HG02571 (cell line): ENCODE results near the gene LRMDA.

Source experiments
- ATAC-seq: cut with Tn5 transposase; IDR thresholded peaks from one replicate; pipeline ENCODE4 v1.9.1; 2021; ENCODE audit warnings: mild to moderate bottlenecking, moderate library complexity; ENCODE audit not compliant: unreplicated experiment

LRMDA gene

DNA sequence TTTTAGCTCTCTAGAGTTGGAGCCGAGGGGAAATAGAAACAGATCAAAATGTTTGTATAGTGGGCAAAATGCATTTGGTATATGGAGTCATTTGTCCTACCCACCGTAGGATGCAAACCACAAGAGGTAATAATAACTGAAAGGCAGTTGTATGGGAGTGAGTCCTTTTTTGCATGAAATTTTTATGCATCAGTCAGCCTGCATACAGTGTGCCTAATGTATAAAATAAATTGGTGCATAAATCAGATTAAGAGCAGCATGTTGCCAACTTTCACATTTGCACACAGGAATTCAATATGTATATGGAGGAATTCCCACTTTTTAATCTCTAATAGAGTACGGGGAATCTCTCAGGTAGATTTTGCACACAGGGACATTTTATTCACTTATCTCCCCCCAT lies 262.8 kb downstream of the LRMDA start:
- ATAC-seq: no peak

DNA sequence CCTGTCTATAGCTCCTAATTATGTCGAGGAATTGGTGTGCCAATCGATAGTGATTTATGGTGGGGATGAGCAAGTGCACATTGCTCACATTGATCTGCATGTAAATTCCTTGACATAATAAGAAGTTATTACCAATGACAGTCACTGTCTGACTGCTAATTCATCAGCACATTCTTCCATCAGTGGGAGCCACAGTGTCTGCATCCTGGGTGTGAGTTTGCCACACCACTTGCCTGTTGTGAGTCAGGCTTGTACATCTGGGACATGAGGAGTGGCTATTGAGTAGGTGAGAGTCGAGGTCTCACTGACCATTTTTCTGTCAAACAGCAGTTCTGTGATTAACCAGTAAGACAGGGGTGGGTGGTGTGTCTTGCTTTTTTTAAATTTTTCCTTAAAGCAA lies 263.4 kb downstream of the LRMDA start:
- no peak for ATAC-seq

GRCh38 chr10:75695994-75696393 lies 264.6 kb downstream of the LRMDA start:
- no peak for ATAC-seq

DNA sequence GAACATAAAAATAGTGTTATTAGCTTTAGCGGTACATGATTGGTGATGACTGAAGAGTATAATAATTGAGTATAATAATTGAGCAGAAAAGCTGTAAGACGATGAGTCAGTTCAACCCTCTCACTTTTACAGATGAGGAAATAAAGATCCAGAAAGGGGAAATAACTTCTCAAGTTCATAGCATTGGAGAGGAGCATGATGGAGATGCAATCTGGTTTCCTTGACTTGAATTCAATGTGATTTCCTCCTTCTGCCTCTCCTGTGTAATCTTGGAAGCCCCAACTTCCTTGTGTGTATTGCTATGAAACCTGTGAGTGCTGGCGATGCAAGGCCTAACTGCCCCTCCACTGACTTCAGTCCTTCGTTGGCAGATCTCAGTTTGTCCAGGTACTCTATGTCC lies 265.1 kb downstream of the LRMDA start:
- ATAC-seq: no peak

DNA sequence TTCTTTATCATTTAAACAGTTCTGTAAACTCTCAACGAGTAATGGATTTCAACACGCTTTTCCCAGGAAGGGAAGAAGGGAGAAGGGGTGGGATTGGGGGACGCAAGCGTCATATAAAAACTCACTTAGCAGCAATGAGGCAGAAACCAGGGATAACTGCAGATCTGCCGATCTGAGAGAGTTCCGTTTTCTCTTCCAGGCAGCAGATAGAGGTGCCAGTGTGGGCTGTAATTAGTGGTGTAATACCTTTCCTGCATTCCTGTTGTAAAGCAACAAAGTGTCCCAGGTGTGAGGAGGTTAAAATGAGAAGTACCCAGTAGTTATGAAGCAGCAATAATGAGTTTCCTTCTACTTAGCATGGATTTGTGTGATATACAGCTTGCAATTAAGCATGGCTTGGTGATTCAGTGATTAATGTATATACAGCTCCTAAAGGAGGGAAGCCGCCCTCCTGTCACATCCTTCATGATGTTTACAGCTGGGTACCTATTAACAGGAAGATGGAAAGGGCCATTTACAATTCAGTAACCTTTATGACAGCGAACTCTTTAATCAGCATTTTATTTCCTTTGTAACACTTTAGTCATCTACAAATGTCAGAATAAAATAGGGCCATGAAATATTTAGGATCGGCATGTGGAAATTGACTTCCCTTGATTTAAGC lies 271.9 kb downstream of the LRMDA start:
- no peak for ATAC-seq

GRCh38 chr10:75705426-75705825 lies 274.0 kb downstream of the LRMDA start:
- ATAC-seq: no peak

- no peak for ATAC-seq
These were observed 275.8 kb downstream of the LRMDA start for GRCh38 chr10:75707080-75707840.

- ATAC-seq: no peak
These were observed 276.6 kb downstream of the LRMDA start for GRCh38 chr10:75708060-75708459.

DNA sequence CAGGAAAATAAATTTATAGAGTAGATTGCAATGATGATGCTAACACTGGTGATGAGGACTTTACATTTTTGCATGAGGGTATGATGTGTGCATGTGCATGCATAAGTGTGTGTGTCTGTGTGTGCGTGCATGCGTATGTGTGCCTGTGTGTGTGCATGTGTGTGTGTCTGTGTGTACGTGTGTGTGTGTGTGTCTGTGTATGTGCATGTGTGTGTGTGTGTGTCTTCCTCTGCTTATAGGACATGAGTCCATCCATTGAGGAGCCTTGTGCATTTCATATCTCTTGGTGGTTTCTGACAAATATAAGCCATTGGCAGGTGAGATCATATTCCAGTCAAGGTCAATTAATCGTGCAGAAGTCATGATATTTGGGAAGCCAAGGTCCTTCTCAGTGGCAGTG lies 277.8 kb downstream of the LRMDA start:
- no peak for ATAC-seq

DNA sequence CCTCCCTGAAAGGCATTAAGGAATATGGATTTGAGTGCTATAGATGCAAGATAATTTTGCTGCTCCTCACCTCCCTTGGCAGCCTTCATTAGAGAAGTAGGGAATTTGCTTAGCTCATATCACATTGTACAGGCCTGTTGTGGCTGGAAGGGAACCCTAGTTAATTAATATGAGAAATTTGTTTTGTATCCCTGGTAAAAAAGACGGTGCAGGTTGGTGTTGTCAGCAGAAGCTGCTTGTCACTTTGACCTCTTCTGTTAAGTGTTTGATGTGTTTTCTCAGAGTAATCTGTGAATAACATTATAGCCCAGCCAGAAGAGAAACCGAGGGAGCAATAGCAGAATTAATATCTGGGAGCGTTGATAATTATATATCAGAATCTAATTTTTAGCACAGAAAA lies 278.4 kb downstream of the LRMDA start:
- ATAC-seq: no peak

DNA sequence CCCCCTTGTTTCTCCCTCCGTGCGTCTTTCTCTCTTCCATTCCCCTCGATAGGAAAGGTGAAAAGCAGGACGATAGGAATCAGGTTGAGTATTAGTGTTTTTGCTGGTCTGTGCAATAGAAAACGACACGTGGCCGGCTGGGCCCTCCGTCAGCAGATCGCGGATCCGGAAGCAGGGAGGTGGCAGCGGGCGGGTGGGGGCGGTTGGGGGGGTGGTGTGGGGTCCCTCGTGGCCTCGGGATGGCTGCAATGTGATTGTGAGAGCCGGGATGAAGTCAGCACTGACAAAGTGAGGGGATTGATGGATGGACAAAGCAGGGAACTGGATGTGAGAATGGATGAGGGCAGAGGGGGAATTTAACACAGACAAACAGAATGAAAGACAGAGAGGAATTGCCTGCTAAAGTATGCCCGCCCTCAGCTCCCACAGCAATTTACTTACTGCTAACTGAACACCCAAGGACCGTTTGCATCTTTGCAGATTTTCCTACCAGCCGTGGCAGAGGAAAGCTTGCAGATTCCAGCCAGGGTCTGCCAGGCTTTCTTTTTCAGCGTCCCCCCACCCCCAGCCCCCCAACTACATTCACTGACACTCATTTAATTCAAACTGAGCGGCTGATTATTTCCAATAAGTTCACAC lies 280.9 kb downstream of the LRMDA start:
- no peak for ATAC-seq

GRCh38 chr10:75716506-75716905 lies 285.1 kb downstream of the LRMDA start:
- no peak for ATAC-seq

DNA sequence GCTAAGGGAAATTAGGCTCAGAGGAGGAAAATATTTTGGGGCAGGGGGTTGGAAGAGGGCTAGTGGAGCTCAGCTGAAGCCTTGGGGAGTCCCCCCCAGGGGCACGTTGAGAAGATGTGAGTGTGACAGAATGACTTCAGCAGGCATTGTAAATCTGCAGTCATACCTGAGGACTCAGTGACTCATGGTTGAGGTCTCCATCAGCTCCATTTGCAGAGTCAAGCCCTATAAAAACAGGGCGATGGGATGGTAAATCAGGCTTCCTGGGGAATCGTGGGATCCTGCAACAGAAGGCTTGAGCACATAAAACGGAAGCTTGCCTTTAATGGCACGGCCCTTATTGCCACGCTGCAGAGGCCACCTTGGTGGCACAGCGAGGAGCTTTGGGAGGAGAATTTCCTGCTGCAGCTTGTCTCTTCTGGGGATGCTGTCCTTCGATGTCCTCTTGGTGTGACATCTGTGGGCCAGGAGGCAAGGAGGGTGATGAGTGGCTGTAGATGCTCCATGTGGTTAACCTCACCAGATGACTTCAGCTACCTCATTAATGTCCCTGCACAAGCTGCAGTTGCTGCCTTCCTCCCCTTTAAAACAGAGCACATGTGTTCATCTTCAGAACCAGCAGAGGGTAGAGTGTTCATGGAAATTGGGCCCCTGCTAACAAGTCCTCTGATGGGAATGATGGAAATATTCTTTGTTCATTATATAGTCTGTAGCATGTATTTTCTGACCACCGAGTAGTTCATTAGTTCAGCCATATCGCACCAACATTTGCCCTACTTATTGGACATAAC lies 285.9 kb downstream of the LRMDA start:
- no peak for ATAC-seq

- no peak for ATAC-seq
These were observed 287.6 kb downstream of the LRMDA start for GRCh38 chr10:75718991-75719390.

- no peak for ATAC-seq
These were observed 288.7 kb downstream of the LRMDA start for GRCh38 chr10:75720157-75720556.

- ATAC-seq: no peak
These were observed 290.6 kb downstream of the LRMDA start for GRCh38 chr10:75722020-75722419.

DNA sequence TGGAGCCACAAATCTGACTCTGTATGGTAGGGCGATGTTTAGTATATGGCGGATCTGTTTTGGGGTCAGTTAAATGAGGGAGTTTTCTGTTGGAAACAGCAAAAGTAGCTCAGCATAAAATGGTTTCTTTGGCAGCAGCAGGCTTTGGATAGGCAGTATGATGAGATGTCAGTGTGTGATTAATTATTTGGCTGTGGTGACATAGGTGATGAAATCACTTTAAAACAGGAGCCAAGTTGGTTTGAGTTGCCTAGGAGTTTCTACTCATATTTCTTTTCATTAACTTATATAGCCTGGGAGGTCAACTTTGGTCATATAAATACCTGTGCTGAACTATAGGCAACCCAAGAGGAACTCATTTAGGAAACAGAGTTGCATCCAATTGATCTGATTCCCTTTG lies 291.2 kb downstream of the LRMDA start:
- ATAC-seq: no peak

DNA sequence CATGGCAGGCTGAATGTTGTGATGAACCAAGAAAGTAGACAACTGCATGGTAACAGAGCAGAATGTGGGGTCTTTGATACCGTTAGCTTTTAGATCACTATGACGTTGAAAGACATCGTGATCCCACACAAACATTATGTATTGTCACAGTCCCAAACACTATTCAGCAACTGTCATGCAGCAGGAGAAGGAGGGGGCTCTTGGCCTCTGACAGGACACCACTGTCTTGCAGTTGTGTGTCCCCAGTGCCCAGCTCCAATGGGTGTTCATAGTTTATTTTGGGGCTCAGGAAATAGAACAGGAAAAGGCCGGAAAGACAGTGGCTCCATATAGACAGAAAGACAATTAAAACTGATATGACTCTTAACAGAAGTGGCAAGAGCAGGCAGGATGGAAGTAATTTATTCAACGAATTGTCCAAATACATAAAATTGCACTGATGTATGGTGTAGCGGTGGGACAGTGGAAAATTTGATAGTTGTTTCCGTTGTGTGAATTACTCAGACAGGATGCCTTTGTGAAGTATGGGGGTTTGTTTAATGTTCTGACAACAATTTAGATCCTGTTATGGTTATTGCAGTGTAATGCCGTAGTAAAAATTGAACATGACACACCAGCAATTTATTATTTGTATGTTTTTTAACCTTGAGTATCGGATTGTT lies 292.0 kb downstream of the LRMDA start:
- ATAC-seq: no peak

DNA sequence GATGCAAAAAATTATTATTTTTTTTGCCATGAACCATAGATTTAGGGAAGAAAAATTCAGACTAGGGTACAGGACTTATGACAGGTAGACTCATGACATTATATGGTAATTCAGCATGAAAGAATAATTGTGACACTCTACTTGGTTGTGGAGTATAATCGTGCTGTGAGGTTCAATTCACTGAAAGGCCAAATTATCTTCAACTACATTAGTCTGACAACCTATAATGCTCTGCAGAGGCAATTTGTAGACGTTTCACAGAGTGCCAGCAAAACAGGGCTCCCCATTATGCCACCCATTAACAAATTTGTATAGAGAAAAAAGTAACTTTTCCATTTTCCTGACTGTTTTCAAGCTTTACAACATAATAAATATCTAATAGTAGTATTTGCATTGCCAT lies 292.6 kb downstream of the LRMDA start:
- ATAC-seq: no peak

DNA sequence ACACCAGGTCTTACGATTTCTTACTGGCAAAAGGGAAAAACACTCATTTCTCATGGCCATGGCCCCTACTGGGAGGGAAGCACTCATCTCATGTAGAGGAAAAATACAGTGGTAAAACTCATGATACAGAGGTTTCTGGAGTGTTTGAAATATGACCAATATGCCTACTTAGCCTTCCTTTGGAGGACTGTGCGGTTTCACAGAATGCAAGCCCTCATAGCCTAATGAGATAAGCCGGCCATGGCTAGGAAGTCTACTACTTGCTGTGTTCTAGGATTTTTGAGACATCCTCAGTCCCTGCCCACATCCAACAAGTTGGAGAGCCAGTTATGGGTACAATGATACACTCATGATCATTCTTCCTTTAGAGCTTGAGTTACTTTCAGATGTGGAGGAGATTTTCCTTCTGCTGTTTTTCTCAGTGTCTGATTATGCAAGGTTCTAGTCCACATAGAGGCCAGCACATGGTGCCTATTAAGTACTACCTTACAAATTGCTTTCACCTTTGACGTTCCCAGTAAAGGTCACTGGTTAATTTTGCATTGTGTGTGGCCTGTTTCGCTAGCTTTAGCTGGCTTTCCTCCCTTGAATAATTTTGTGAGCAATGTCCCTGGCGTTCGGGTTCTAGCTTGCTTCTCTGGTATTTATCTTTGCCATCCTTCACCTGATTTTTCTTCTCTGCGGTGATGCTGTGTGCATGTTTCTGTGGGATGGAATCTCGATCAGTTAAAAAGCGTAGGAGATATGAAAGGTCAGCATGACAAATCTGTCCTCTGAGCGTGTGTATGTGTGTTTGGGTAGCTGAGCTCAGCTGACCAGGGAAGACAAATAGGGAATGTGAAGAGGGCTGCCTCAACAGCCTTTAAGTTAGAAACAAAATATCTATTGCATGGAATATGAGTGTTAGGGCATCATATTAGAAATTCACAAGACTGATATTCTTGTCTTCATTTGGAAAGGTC lies 295.4 kb downstream of the LRMDA start:
- no peak for ATAC-seq
